Anterior cingulate cortex (tissue), 58 donors: Measurements from ENCODE around the gene GRHL1.

Experiments used
- DNase-seq, 58 donors: peaks; one replicate each; lab custom pipeline; 2025; lab: John Stamatoyannopoulos, UW

The GRHL1 gene

GRCh38 chr2:9948721-9949120 lies 2.8 kb upstream of the GRHL1 start:
- DNase-seq = no peak

DNA sequence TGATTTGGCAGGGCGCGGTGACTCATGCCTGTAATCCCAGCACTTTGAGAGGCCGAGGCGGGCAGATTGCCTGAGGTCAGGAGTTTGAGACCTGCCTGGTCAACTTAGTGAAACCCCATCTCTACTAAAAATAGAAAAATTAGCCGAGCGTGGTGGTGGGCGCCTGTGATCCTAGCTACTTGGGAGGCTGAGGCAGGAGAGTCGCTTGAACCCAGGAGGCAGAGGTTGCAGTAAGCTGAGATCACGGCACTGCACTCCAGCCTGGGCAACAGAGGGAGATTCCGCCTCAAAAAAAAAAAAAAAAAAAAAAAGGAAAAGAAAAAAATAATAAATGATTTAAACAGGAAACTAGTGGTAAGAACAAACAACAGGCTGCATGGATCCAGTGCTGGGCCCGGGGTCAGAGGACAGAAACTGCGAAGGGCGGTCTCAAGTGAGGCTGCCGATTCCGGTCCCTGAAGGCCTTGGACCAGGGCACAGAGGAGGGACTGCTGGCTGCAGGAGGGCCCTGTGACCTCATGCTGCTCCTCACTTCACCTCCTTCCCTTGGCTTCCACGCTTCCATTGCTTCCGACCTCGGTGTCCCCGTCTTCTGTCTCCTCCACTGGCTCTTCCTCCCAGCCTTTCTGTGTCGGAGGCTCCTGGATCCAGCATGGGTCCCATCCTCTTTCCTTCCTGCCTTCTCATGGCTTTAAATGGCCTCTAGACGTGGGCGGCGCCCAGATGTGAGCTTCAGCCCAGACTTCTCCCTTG lies 2.1 kb upstream of the GRHL1 start:
- no peak for DNase-seq

- no peak for DNase-seq
Measured at GRCh38 chr2:9949992-9950520, 1.4 kb upstream of the GRHL1 start.

DNA sequence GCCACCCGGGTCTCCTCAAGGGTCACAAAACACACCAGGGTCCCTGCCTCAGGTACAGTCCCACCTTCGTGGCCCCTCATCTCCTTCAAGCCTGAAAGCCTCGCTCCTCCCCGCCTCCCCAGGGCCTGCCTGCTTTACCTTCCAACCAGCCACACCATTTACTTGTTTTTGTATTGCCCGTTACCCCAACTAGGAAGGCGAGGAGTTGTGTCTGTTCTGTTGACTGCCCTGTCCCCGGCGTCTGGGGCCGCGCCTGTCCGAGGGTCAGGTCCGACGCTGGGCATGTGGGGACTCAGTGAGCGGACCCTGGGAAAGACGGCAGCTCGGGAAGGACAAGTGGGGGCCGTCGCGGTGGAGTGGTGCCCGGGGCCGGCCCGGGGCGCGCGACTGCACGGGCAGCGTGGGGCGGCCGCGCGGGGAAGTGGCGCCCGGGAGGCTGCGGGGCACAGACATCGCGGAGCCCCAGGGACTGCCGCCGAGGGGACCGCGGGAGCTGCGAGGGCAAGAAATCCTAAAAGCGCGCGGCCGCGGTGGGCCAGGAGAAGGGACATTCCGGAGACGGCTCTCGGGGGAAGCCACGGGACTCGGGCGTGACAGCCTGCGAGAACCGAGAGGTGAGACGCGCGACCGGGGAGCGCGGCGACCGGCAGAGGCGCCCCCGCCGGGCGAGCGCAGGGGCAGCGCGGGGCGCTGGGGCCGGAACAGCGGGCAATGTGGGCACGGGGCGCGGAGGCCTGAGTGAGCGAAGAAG lies 797 bp upstream of the GRHL1 start:
- DNase-seq = peak in 8 of 58 donors; percentile 30 to 70 (median 57)

GRCh38 chr2:9951272-9951521 lies 296 bp upstream of the GRHL1 start:
- no peak for DNase-seq

DNA sequence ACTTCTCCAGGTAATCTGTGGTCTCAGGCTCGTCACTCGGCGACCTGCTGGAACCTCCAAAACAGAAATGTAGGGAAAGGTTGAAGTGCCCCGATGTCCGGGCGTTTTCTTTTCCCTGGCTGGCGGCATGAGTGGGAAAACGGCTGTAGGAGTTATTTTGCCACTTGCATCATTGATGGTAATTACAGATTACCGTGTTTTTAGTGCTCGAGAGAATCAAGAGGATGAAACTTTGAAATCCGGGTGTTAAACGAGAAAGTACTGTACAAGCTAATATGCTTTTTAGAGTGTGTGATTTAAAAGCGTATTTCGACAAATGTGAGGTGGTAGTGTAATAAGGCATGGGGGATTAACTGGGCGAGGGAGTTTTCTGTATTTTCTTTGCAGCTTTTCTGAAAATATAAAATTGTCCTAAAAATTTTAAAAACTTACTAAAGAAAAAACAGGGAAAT lies 819 bp downstream of the GRHL1 start:
- no peak for DNase-seq

GRCh38 chr2:9952856-9953503 lies 1.5 kb downstream of the GRHL1 start:
- no peak for DNase-seq

- no peak for DNase-seq
Measured at GRCh38 chr2:9954136-9954535, 2.6 kb downstream of the GRHL1 start.

GRCh38 chr2:9958057-9958456 lies 6.6 kb downstream of the GRHL1 start:
- no peak for DNase-seq

DNA sequence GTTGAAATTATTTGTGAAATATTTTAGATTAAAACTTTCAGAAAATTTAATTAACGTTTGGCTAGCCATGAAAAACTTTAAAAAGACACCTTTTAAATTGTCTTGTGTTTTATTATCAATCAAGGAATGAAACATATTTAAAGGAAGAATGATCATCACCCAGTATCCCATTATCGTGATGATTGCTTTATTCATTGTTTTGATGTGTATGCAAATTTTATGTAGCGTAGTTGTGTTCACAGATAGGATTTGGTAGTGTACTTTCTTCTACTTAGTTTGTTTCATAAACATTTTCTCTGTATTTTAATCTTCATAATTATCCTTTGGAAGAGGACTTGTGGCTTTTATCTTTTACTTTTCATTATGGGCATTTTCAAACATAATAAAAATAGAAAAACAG lies 7.8 kb downstream of the GRHL1 start:
- no peak for DNase-seq

- peak in 19 of 58 donors; percentile 7 to 44 (median 22) for DNase-seq
Measured at GRCh38 chr2:9961013-9961412, 9.5 kb downstream of the GRHL1 start.

DNA sequence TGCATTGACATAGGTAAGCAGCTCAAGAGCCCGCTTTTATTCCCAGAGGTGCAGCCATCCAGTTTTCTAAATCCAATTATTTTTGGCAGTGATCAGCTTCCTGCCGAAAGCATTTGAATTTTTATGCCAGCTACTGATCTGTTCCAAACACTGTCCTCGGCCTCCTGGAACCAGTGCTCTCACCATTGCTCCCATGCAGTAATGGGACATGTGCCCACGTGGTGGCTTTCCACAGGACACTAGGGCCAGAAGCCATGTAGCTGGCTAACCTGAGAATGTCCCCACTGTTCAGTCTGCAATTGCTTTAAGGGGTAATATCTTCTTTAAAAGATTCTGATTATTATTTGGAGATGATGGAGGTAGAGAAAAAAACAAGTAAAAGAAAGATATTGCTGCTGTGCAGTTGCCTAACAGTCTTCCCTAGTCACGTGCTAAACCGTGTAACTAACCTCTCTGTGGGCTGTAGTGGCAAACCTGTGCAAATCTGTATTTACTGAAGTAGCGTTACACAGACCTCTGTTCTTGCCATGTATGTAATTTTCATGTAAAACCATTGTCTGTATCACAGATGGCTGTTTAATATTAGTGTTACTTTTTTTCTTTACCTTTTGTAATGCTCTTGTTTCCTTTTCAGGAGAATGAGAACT lies 13.0 kb downstream of the GRHL1 start:
- no peak for DNase-seq

DNA sequence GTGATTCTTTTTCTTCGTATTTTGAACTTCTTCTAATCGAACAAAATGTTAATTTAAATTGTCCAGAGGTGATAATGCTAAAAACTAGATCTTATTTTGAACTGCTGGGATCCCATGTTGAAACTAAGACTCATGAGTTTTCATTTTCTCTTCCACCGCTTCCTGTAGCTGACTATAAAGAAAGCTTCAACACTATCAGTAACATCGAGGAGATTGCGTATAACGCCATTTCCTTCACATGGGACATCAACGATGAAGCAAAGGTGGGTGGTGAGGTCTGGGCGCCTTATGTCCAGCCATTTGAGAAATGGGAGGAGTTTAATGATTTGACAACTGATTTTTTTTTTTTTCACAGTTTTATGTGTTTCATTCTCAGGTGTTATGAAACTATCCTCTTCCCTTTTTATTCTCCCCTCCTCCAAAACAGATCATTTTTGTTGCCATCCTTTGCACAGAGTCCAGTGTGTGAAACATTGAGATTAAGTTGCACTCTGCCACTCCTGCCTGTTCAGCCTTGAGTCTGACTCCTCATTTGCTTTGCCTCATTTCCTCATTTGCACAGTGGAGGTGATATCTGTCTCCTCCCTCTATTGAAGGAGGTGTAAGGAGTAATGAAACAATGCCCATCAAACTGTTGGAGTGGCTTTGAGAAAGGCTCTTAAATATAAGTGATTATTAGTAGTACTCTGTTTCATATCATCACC lies 13.8 kb downstream of the GRHL1 start:
- DNase-seq = no peak

GRCh38 chr2:9966491-9967022 lies 15.1 kb downstream of the GRHL1 start:
- DNase-seq = no peak

DNA sequence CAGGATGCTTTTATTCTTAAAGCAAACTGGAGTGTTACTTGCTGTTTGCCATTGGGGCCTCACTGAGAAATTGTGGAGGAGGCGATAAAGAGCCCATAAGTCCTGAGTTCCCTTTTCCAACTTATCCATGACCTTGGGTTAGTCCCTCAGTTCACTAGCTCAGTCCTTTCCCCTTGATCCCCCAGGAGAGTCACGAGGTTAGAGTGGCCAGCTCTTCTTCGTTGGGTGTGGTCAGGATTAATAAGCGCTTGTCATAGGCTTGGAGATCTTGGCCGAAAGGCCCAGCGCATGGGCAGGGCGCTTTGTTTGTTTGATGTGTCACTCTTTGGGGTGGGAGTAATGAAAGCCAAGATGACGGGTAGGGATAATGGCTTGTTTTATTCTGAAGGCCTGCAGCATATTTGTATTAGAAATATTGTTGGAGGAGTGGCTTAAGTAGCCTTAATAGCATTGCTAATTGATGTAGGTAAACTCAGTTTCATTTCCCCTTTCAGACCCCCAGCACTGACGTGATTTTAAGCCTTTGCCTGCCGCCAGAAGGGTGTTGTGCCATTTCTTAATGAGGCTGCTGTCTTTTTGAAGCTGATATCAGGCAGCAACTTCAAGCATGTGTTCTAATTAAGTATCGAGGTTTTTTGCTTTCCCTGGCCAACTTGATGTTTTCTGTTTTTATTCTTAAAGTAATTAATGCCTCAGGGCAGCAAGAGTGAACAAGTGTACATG lies 15.7 kb downstream of the GRHL1 start:
- no peak for DNase-seq

- DNase-seq = no peak
Measured at GRCh38 chr2:9968553-9969497, 17.3 kb downstream of the GRHL1 start.

- no peak for DNase-seq
Measured at GRCh38 chr2:9970200-9971044, 18.9 kb downstream of the GRHL1 start.
